ENCODE measurements around the gene EBLN2. TPM values are rescaled to one million over a fixed set of nuclear protein-coding genes. Genes with fewer than 3 reads are reported as not detected.

Gene EBLN2
- total and polyA plus RNA-seq, 2 experiments from 2014 or later = 6.1 to 9.3 TPM

DNA sequence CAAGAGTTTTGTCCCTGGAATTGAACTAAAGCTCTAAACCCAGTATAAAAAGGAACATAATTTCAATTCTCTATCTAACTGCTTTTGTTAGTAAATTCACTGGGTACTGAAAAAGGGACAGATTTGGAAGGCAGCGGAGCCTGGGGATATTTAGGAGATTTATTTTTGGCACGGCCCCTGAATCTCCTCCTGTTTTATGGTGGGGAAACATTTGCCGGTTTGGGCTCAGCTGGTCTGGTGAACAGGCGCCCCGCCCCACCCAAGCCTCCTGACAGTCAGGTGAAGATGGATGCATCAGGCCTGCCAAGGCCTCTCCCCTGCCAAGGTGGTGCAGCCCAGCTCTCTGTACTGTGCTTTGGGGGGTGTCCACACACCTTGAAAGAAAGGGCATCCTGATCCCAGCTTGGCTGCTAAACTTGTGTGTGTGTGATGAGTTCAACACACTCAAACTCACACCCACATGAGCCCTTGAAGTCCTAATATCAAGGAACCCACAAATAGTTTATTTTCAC lies 46.3 kb downstream of the EBLN2 start:
- Histone ChIP-seq H3K4me3 (no peak overlapping the region), H3K27ac (no peak overlapping the region), H4K20me1 (ENCODE audit: insufficient read depth, poor library complexity, severe bottlenecking) (no peaks in the 10 kb centered on the region), H3K9me3 (ENCODE audit: low read depth) (no peaks in the 10 kb centered on the region), H3K36me3 (replicated peaks; ENCODE audit: insufficient read depth, low read depth) (no peaks in the 10 kb centered on the region), H2AFZ (no peak overlapping the region), H3K4me2 (no peak overlapping the region), H3K27me3 (no peaks in the 10 kb centered on the region), H3K79me2 (no peaks in the 10 kb centered on the region), H3K4me1 (ENCODE audit: insufficient read depth) (no peaks in the 10 kb centered on the region), H3K9me2 (replicated peaks; ENCODE audit: insufficient read depth) (no peaks in the 10 kb centered on the region)
- no peak for TF ChIP-seq EZH2phosphoT487 (IDR thresholded peaks at IDR 0.05; ENCODE audit: low read depth, severe bottlenecking, unreplicated experiment)
- no peak for TF ChIP-seq EZH2 (IDR thresholded peaks at IDR 0.05; ENCODE audit: borderline replicate concordance)
- TF ChIP-seq, protein P1, sequence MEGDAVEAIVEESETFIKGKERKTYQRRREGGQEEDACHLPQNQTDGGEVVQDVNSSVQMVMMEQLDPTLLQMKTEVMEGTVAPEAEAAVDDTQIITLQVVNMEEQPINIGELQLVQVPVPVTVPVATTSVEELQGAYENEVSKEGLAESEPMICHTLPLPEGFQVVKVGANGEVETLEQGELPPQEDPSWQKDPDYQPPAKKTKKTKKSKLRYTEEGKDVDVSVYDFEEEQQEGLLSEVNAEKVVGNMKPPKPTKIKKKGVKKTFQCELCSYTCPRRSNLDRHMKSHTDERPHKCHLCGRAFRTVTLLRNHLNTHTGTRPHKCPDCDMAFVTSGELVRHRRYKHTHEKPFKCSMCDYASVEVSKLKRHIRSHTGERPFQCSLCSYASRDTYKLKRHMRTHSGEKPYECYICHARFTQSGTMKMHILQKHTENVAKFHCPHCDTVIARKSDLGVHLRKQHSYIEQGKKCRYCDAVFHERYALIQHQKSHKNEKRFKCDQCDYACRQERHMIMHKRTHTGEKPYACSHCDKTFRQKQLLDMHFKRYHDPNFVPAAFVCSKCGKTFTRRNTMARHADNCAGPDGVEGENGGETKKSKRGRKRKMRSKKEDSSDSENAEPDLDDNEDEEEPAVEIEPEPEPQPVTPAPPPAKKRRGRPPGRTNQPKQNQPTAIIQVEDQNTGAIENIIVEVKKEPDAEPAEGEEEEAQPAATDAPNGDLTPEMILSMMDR (IDR thresholded peaks at IDR 0.05; ENCODE audit: poor library complexity) = no peak
- 70% methylated on average over 5 of the region's 5 CpGs for WGBS (ENCODE audit: low lambda C conversion rate, missing lambda C conversion rate)
- no peak for DNase-seq (ENCODE audit: low spot score)

DNA sequence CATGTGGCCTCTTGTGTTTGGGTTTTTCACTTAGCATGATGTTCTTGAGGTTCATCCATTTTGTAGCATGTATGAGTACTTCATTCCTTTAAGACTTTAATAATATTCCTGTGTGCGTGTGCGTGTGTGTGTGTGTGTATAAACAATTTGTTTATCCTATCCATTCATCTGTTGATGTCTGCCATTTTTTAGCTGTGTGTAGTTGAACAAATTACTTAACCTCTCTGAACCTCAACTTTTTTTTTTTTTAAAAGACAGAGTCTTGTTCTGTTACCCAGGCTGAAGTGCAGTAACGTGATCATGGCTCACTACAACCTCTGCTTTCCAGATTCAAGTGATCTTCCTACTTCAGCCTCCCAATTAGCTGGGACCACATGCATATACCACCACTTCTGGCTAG lies 47.3 kb downstream of the EBLN2 start:
- Histone ChIP-seq H3K9me2 (replicated peaks; ENCODE audit: insufficient read depth) (no peaks in the 10 kb centered on the region), H3K4me3 (no peak overlapping the region), H3K27ac (no peak overlapping the region), H3K27me3 (no peaks in the 10 kb centered on the region), H3K79me2 (no peaks in the 10 kb centered on the region), H3K36me3 (replicated peaks; ENCODE audit: insufficient read depth, low read depth) (no peaks in the 10 kb centered on the region), H3K9me3 (ENCODE audit: low read depth) (no peaks in the 10 kb centered on the region), H3K4me2 (no peak overlapping the region), H2AFZ (no peak overlapping the region), H4K20me1 (ENCODE audit: insufficient read depth, poor library complexity, severe bottlenecking) (no peaks in the 10 kb centered on the region), H3K4me1 (ENCODE audit: insufficient read depth) (no peaks in the 10 kb centered on the region)
- 95% methylated on average over 3 of the region's 3 CpGs for WGBS (ENCODE audit: low lambda C conversion rate, missing lambda C conversion rate)
- TF ChIP-seq, protein P1 (IDR thresholded peaks at IDR 0.05; ENCODE audit: poor library complexity) = no peak
- TF ChIP-seq EZH2 (IDR thresholded peaks at IDR 0.05; ENCODE audit: borderline replicate concordance) (no peak), EZH2phosphoT487 (IDR thresholded peaks at IDR 0.05; ENCODE audit: low read depth, severe bottlenecking, unreplicated experiment) (no peak)
- DNase-seq (ENCODE audit: low spot score) = no peak

DNA sequence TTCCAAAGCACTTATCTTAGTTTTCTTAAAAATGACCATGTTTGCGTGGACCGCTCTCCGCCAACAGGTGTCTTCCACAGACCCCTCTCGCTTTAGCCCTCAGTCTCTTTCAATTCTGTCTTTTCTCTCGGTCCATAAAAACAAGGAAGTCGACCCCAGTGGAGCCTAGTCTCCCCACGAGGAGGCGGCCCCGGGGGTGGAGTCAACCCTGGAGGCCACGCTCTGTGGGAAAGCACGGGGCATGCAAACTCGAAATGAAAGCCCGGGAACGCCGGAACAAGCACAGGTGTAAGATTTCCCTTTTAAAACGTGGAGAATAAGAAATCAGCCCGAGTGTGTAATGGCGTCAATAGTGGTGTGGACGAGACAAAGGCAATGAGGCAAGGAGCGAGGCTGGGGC lies 49.1 kb downstream of the EBLN2 start:
- Histone ChIP-seq H3K36me3 (replicated peaks; ENCODE audit: insufficient read depth, low read depth) (no peaks in the 10 kb centered on the region), H3K79me2 (no peaks in the 10 kb centered on the region), H3K9me2 (replicated peaks; ENCODE audit: insufficient read depth) (no peaks in the 10 kb centered on the region), H3K9me3 (ENCODE audit: low read depth) (no peaks in the 10 kb centered on the region), H3K27me3 (no peaks in the 10 kb centered on the region), H3K4me1 (ENCODE audit: insufficient read depth) (no peaks in the 10 kb centered on the region), H3K27ac (no peak overlapping the region), H4K20me1 (ENCODE audit: insufficient read depth, poor library complexity, severe bottlenecking) (no peaks in the 10 kb centered on the region), H3K4me2 (no peak overlapping the region), H3K4me3 (no peak overlapping the region), H2AFZ (no peak overlapping the region)
- TF ChIP-seq EZH2 (IDR thresholded peaks at IDR 0.05; ENCODE audit: borderline replicate concordance) = no peak
- no peak for TF ChIP-seq EZH2phosphoT487 (IDR thresholded peaks at IDR 0.05; ENCODE audit: low read depth, severe bottlenecking, unreplicated experiment)
- TF ChIP-seq, protein P1 (IDR thresholded peaks at IDR 0.05; ENCODE audit: poor library complexity) = no peak
- 92% methylated on average over 20 of the region's 20 CpGs for WGBS (ENCODE audit: low lambda C conversion rate, missing lambda C conversion rate)
- no peak for DNase-seq (ENCODE audit: low spot score)

Small RNA genes within 50 kb of the gene (small RNA-seq; reads per million reads assigned to genes)
- gene RNU2-64P (0.12 reads per million), gene RNU6-557P (not detected), gene RNU7-19P (not detected)

Other genes starting within 250 kb of the EBLN2 start
- 16.2 and 16.8 TPM in 2 replicates for gene SHQ1, start 213.2 kb upstream of the EBLN2 start, total RNA-seq
- 11.1 and 14.8 TPM in 2 replicates for gene SHQ1, start 213.2 kb upstream of the EBLN2 start, polyA plus RNA-seq
- 23.6 and 35.7 TPM in 2 replicates for gene GXYLT2, start 173.6 kb upstream of the EBLN2 start, total RNA-seq
- gene GXYLT2, start 173.6 kb upstream of the EBLN2 start, polyA plus RNA-seq = 24.9 and 27.4 TPM in 2 replicates
- 81.8 and 91.4 TPM in 2 replicates for gene PPP4R2, start 64.8 kb upstream of the EBLN2 start, total RNA-seq
- gene PPP4R2, start 64.8 kb upstream of the EBLN2 start, polyA plus RNA-seq = 51.0 and 58.8 TPM in 2 replicates

Data from hepatocyte (in vitro differentiated cells).